Endothelial cell of umbilical vein (primary cell): Measurements from ENCODE around the gene OR52E1. TPM values are rescaled to one million over a fixed set of nuclear protein-coding genes. Genes with fewer than 3 reads are reported as not detected.

Experiments used
- BruUV-seq: library from RNA; stranded (reverse); fragments of 400-500 nt; replicated peaks from 2 replicates; lab custom pipeline; 2021; lab: Mats Ljungman, UMichigan
- CTCF ChIA-PET: fragments of 300-600, 350-600 bp; sonication (Branson Sonifier 250); formaldehyde crosslinking; loops from one replicate; lab custom pipeline; 2021; ENCODE audit warnings: antibody characterized with exemption, inconsistent platforms; lab: Charles Lee
- POLR2A ChIA-PET: fragments of 300-600, 350-600 bp; sonication (Branson Sonifier 250); formaldehyde crosslinking; loops from one replicate; lab custom pipeline; 2021; ENCODE audit warnings: antibody characterized with exemption, inconsistent platforms; lab: Charles Lee
- DNase-seq: peaks from one replicate; pipeline ENCODE4 v3.0.0-alpha.2; 2011; ENCODE audit warnings: low read depth, low spot score
- FAIRE-seq: peaks from 2 replicates; lab custom pipeline; 2011; peaks lifted over from hg19 to GRCh38; lab: Jason Lieb, UNC
- H2AFZ ChIP-seq: 2 replicates; pipeline ENCODE4 v1.6.0; 2012; ENCODE audit warnings: low read depth, low read length, control low read depth, inconsistent platforms
- H3K27ac ChIP-seq: 2 replicates; pipeline ENCODE4 v1.5.1; 2011; ENCODE audit warnings: low read depth, mild to moderate bottlenecking, control low read depth, low read length, moderate library complexity; ENCODE audit not compliant: insufficient read depth
- H3K27me3 ChIP-seq, 2 experiments: 2 replicates each; pipeline versions ENCODE4 v1.6.0 to v1.6.1; 2011; ENCODE audit warnings: low read length in 2 of 2, mixed read lengths in 1 of 2; ENCODE audit not compliant: control insufficient read depth in 2 of 2, insufficient read depth in 2 of 2
- H3K36me3 ChIP-seq, 2 experiments: 2 replicates in 1 of 2; 3 replicates in 1 of 2; pipeline ENCODE4 v1.5.1; 2011; ENCODE audit warnings: low read length in 2 of 2, mild to moderate bottlenecking in 1 of 2, moderate library complexity in 1 of 2; ENCODE audit not compliant: control insufficient read depth in 2 of 2, insufficient read depth in 2 of 2; ENCODE audit errors: extremely low read depth in 1 of 2
- H3K4me1 ChIP-seq: 3 replicates; pipeline ENCODE4 v1.5.1; 2011; ENCODE audit warnings: mild to moderate bottlenecking, low read length; ENCODE audit not compliant: control insufficient read depth, insufficient read depth; ENCODE audit errors: extremely low read depth
- H3K4me2 ChIP-seq: 2 replicates; pipeline ENCODE4 v1.6.1; 2011; ENCODE audit warnings: low read length, control low read depth, mixed read lengths; ENCODE audit not compliant: insufficient read depth
- H3K4me3 ChIP-seq, 3 experiments: fragments of 200-600 bp in 1 of 3; sonication (generic), shearing (Covaris generic) in 1 of 3; replicated peaks in 1 of 3; 2 replicates each; pipeline ENCODE4 v1.5.1; 2011 to 2016; ENCODE audit warnings: control low read depth in 3 of 3, low read length in 3 of 3, mild to moderate bottlenecking in 2 of 3, inconsistent platforms in 1 of 3, low read depth in 1 of 3, moderate library complexity in 1 of 3; ENCODE audit not compliant: insufficient read depth in 1 of 3
- H3K79me2 ChIP-seq: 2 replicates; pipeline ENCODE4 v1.6.0; 2012; ENCODE audit warnings: low read length, inconsistent platforms; ENCODE audit not compliant: control insufficient read depth, insufficient read depth
- H3K9ac ChIP-seq: replicated peaks from 2 replicates; pipeline ENCODE3; 2011; ENCODE audit warnings: low read length, control low read depth; ENCODE audit not compliant: insufficient read depth; ENCODE audit errors: extremely low read depth
- H3K9me1 ChIP-seq: replicated peaks from 3 replicates; pipeline ENCODE4 v1.6.0; 2011; ENCODE audit warnings: mild to moderate bottlenecking, low read length; ENCODE audit not compliant: control insufficient read depth, insufficient read depth; ENCODE audit errors: extremely low read depth
- H3K9me3 ChIP-seq: replicated peaks from 2 replicates; pipeline ENCODE4 v1.5.1; 2012; ENCODE audit warnings: low read length, inconsistent platforms; ENCODE audit not compliant: control insufficient read depth, insufficient read depth
- H4K20me1 ChIP-seq: replicated peaks from 2 replicates; pipeline ENCODE3; 2011; ENCODE audit warnings: mild to moderate bottlenecking, low read length; ENCODE audit not compliant: control insufficient read depth, insufficient read depth; ENCODE audit errors: extremely low read depth
- CTCF ChIP-seq, 2 donors: IDR thresholded peaks; 1 replicate in 1 of 2; 2 replicates in 1 of 2; pipeline ENCODE4 v1.5.1; 2011; ENCODE audit warnings: low read length in 2 of 2, mild to moderate bottlenecking in 2 of 2, moderate library complexity in 2 of 2, control low read depth in 1 of 2, inconsistent platforms in 1 of 2, low read depth in 1 of 2; ENCODE audit not compliant: insufficient read depth in 1 of 2; ENCODE audit errors: extremely low read depth in 1 of 2
- EZH2 ChIP-seq: IDR thresholded peaks from 2 replicates; pipeline ENCODE4 v1.6.1; 2012; ENCODE audit warnings: borderline replicate concordance, low read depth, mild to moderate bottlenecking, moderate library complexity, low read length, inconsistent platforms; ENCODE audit not compliant: severe bottlenecking
- FOS ChIP-seq: IDR thresholded peaks from 2 replicates; pipeline ENCODE4 v1.6.1; 2011; ENCODE audit warnings: mild to moderate bottlenecking, low read length, moderate library complexity, borderline replicate concordance; ENCODE audit not compliant: insufficient read depth
- GATA2 ChIP-seq: IDR thresholded peaks from 2 replicates; pipeline ENCODE4 v1.7.0; 2011; ENCODE audit warnings: low read depth, mild to moderate bottlenecking, moderate library complexity, mixed read lengths, low read length; ENCODE audit not compliant: insufficient read length, insufficient read depth
- JUN ChIP-seq: IDR thresholded peaks from 2 replicates; pipeline ENCODE4 v1.6.1; 2011; ENCODE audit warnings: borderline replicate concordance, low read depth; ENCODE audit not compliant: insufficient read length, insufficient read depth
- MAX ChIP-seq: IDR thresholded peaks from 2 replicates; pipeline ENCODE4 v1.6.1; 2011; ENCODE audit not compliant: insufficient read depth, insufficient read length
- MYC ChIP-seq: IDR thresholded peaks from one replicate; pipeline ENCODE4 v1.6.1; 2011; ENCODE audit warnings: mild to moderate bottlenecking, low read depth, low read length
- POLR2A ChIP-seq: IDR thresholded peaks from 2 replicates; pipeline ENCODE4 v1.6.1; 2012; ENCODE audit warnings: low read depth, mild to moderate bottlenecking, control low read depth, low read length
- POLR2AphosphoS5 ChIP-seq: IDR thresholded peaks from 2 replicates; pipeline ENCODE4 v1.6.1; 2012; ENCODE audit warnings: low read depth, mild to moderate bottlenecking, control low read depth, low read length, moderate library complexity; ENCODE audit not compliant: insufficient read depth
- dilution Hi-C: fragments of 300-500 bp; cut with MboI; formaldehyde crosslinking; loops from one replicate; pipeline ENCODE4 v1.15.0; 2019; ENCODE audit warnings: low sequenced_read_pairs; ENCODE audit not compliant: extremely low pct_ligation_motif_present
- intact Hi-C: fragments of 100-400 bp; cut with micrococcal nuclease; formaldehyde crosslinking; loops from one replicate; pipeline ENCODE4 v1.10.0; 2022
- polyA plus RNA-seq, 4 experiments: library from polyadenylated mRNA; depleted of rRNA in 3 of 4; stranded (reverse) in 3 of 4; unstranded in 1 of 4; fragments of >200 nt; gene quantifications; 2 replicates each; pipeline versions ENCODE4 v1.2.1 to v1.2.3, GENCODE V29; 2011 to 2012; ENCODE audit warnings: missing spikeins in 1 of 4
- total RNA-seq: library from RNA; stranded (reverse); gene quantifications from 2 replicates; pipeline ENCODE4 v1.2.3, GENCODE V29; 2021

The OR52E1 gene
- total and polyA plus RNA-seq, 2 donors (not counting 3 experiments of a cell fraction or from before 2014, with no cell fraction given) = not detected

GRCh38 chr11:5042091-5042490 lies 27.3 kb upstream of the OR52E1 start:
- CTCF ChIA-PET = no interaction called here
- no peaks in the 10 kb centered on the region for H3K27me3 ChIP-seq
- no peaks in the 10 kb centered on the region for H3K4me1 ChIP-seq
- FAIRE-seq = no peak
- H4K20me1 ChIP-seq = no peaks in the 10 kb centered on the region
- no peaks in the 10 kb centered on the region for H3K36me3 ChIP-seq
- no peak for DNase-seq
- H2AFZ ChIP-seq = no peak overlapping the region
- BruUV-seq = no TSS peak
- H3K9me1 ChIP-seq = no peaks in the 10 kb centered on the region
- no peak overlapping the region for H3K9ac ChIP-seq
- H3K27ac ChIP-seq = no peak overlapping the region
- H3K9me3 ChIP-seq = no peaks in the 10 kb centered on the region
- H3K4me3 ChIP-seq = no peak overlapping the region
- H3K79me2 ChIP-seq = no peaks in the 10 kb centered on the region
- POLR2A ChIA-PET = no interaction called here
- TF ChIP-seq MAX (no peak), JUN (no peak), POLR2AphosphoS5 (no peak), EZH2 (no peak), MYC (no peak), GATA2 (no peak), FOS (no peak), POLR2A (no peak), CTCF (IDR thresholded peaks at IDR 0.05; ENCODE audit: extremely low read depth in 1 of 2, insufficient read depth in 1 of 2, low read depth in 1 of 2, low read length in 2 of 2) (no peak)
- H3K4me2 ChIP-seq = no peak overlapping the region
- intact Hi-C loops (no loop called here), dilution Hi-C loops (no loop called here)
